Smooth muscle cell (in vitro differentiated cells): ENCODE results near the gene ECSCR. TPM values are rescaled to one million over a fixed set of nuclear protein-coding genes. Genes with fewer than 3 reads are reported as not detected.

Source experiments
- DNase-seq: peaks from one replicate; lab custom pipeline; 2025; ENCODE audit not compliant: unreplicated experiment; lab: John Stamatoyannopoulos, UW
- H2AFZ ChIP-seq: fragments of 200-600 bp; sonication (generic); 2 replicates; pipeline ENCODE4 v1.6.0; 2016; ENCODE audit warnings: antibody characterized with exemption, low read depth, mild to moderate bottlenecking
- H3F3A ChIP-seq: fragments of 200-600 bp; sonication (generic); 2 replicates; pipeline ENCODE4 v1.6.0; 2017; ENCODE audit warnings: antibody characterized with exemption, low read depth
- H3K27ac ChIP-seq: fragments of 200-600 bp; sonication (generic); 2 replicates; pipeline ENCODE4 v1.5.1; 2016; ENCODE audit warnings: low read depth, mild to moderate bottlenecking
- H3K27me3 ChIP-seq: fragments of 200-600 bp; sonication (generic); 2 replicates; pipeline ENCODE4 v1.6.1; 2016; ENCODE audit warnings: low read depth, mild to moderate bottlenecking
- H3K36me3 ChIP-seq: fragments of 200-600 bp; sonication (generic); 2 replicates; pipeline ENCODE4 v1.5.1; 2016; ENCODE audit warnings: low read depth
- H3K4me1 ChIP-seq: fragments of 200-600 bp; sonication (generic); 2 replicates; pipeline ENCODE4 v1.5.1; 2016; ENCODE audit warnings: low read depth
- H3K4me2 ChIP-seq: fragments of 200-600 bp; sonication (generic); 2 replicates; pipeline ENCODE4 v1.6.0; 2016; ENCODE audit warnings: mild to moderate bottlenecking
- H3K4me3 ChIP-seq: fragments of 200-600 bp; sonication (generic); 2 replicates; pipeline ENCODE4 v1.5.1; 2016; ENCODE audit warnings: mild to moderate bottlenecking
- H3K79me2 ChIP-seq: fragments of 200-600 bp; sonication (generic); 2 replicates; pipeline ENCODE4 v1.6.0; 2016; ENCODE audit warnings: low read depth, mild to moderate bottlenecking
- H3K9ac ChIP-seq: fragments of 200-600 bp; sonication (generic); 2 replicates; pipeline ENCODE4 v1.6.0; 2016; ENCODE audit warnings: low read depth
- H3K9me3 ChIP-seq: fragments of 200-600 bp; sonication (generic); replicated peaks from 2 replicates; pipeline ENCODE4 v1.5.1; 2016; ENCODE audit warnings: low read depth
- H4K20me1 ChIP-seq: fragments of 200-600 bp; sonication (generic); 2 replicates; pipeline ENCODE4 v1.6.0; 2016; ENCODE audit warnings: low read depth
- CTCF ChIP-seq: fragments of 200-600 bp; sonication (generic); IDR thresholded peaks from 2 replicates; pipeline ENCODE4 v1.5.1; 2017; ENCODE audit warnings: borderline replicate concordance, mild to moderate bottlenecking, antibody characterized with exemption; ENCODE audit not compliant: insufficient read depth, poor library complexity, severe bottlenecking
- WGBS: methylation state at CpG from one replicate; pipeline ENCODE4 v1.1.7; 2016; ENCODE audit warnings: low lambda C conversion rate; 5-methylcytosine and 5-hydroxymethylcytosine counted together
- polyA plus RNA-seq: library from polyadenylated mRNA; unstranded; fragments of >200 nt; fragmentation: Nextera tagmentation; extraction: Ambion mirVana; gene quantifications from 2 replicates; pipeline ENCODE4 v1.2.1, GENCODE V29; 2016
- total RNA-seq: library from RNA; depleted of rRNA; stranded (reverse); fragments of >200 nt; gene quantifications from 2 replicates; pipeline ENCODE4 v1.2.3, GENCODE V29; 2014

ECSCR gene
- total and polyA plus RNA-seq, 2 experiments from 2014 or later: 0.41 TPM; not detected in 1

- H3K9me3 ChIP-seq: no peaks in the 10 kb centered on the region
- no peaks in the 10 kb centered on the region for H3K36me3 ChIP-seq
- peak within 1 kb of the TSS; percentile 97 for H3K4me3 ChIP-seq
- H3K4me1 ChIP-seq: peaks cover 5% of the 10 kb centered on the region
- peak within 1 kb of the TSS; percentile 97 for H3K4me2 ChIP-seq
- H3K27me3 ChIP-seq: no peaks in the 10 kb centered on the region
- DNase-seq: peak; percentile 61
- peaks cover 10% of the 10 kb centered on the region for H3F3A ChIP-seq
- peak within 1 kb of the TSS; percentile 94 for H3K27ac ChIP-seq
- H2AFZ ChIP-seq: peak within 1 kb of the TSS; percentile 98
- WGBS: 7% methylated on average over 43 of the region's 49 CpGs
- no peaks in the 10 kb centered on the region for H4K20me1 ChIP-seq
- peak within 1 kb of the TSS; percentile 99 for H3K9ac ChIP-seq
- no peaks in the 10 kb centered on the region for H3K79me2 ChIP-seq
- no peak for TF ChIP-seq CTCF
Measured at GRCh38 chr5:139439013-139439903, 23.3 kb downstream of the ECSCR start, which contains the start of gene DNAJC18. Gene DNAJC18, minus strand, starts transcription at chr5:139439525. Its CDS starts 80 bp downstream, at chr5:139439445.

GRCh38 chr5:139438707-139439012 lies 23.9 kb downstream of the ECSCR start:
- Histone ChIP-seq H3K9ac (peak overlapping the region; percentile 99), H3K36me3 (no peaks in the 10 kb centered on the region), H3F3A (peaks cover 7% of the 10 kb centered on the region), H3K27ac (peak overlapping the region; percentile 94), H3K4me3 (peak overlapping the region; percentile 97), H3K4me2 (peak overlapping the region; percentile 97), H3K27me3 (no peaks in the 10 kb centered on the region), H3K4me1 (peaks cover 5% of the 10 kb centered on the region), H2AFZ (peak overlapping the region; percentile 98), H3K79me2 (no peaks in the 10 kb centered on the region), H4K20me1 (no peaks in the 10 kb centered on the region), H3K9me3 (no peaks in the 10 kb centered on the region)
- WGBS: 37% methylated on average over 8 of the region's 8 CpGs
- DNase-seq: no peak
- no peak for TF ChIP-seq CTCF

GRCh38 chr5:139435676-139436075 lies 26.9 kb downstream of the ECSCR start:
- H3K4me1 ChIP-seq: peaks cover 5% of the 10 kb centered on the region
- no peaks in the 10 kb centered on the region for H3K79me2 ChIP-seq
- no peak overlapping the region for H2AFZ ChIP-seq
- no peak overlapping the region for H3K27ac ChIP-seq
- no peak overlapping the region for H3K9ac ChIP-seq
- H3K4me2 ChIP-seq: no peak overlapping the region
- no peaks in the 10 kb centered on the region for H4K20me1 ChIP-seq
- no peaks in the 10 kb centered on the region for H3K27me3 ChIP-seq
- H3K9me3 ChIP-seq: no peaks in the 10 kb centered on the region
- no peak for TF ChIP-seq CTCF
- H3F3A ChIP-seq: peaks cover 5% of the 10 kb centered on the region
- H3K4me3 ChIP-seq: no peak overlapping the region
- no peaks in the 10 kb centered on the region for H3K36me3 ChIP-seq
- WGBS: 98% methylated on average over 3 of the region's 3 CpGs
- no peak for DNase-seq
